ENCODE results near the gene WDR13. TPM values are rescaled to one million over a fixed set of nuclear protein-coding genes. Genes with fewer than 3 reads are reported as not detected.
"Not testable (repeated sequence)": the region's sequence is repeated elsewhere in the genome, so short reads cannot be mapped to it uniquely, and the experiment has no call there.

WDR13 gene
- 55.1 TPM for polyA plus RNA-seq (2012; ENCODE audit: low read depth, missing spikeins)

- TF ChIP-seq PAX5 (IDR thresholded peaks at IDR 0.05; ENCODE audit: insufficient read depth, low read length, severe bottlenecking) (no peak), POLR2A (IDR thresholded peaks at IDR 0.05; ENCODE audit: low read depth, low read length) (peak; percentile 51; the same call in 1 of the 2 replicates), POLR2AphosphoS5 (IDR thresholded peaks at IDR 0.05; ENCODE audit: low read depth, low read length) (peak; percentile 60; the same call in 1 of the 2 replicates)
- peak; percentile 78 for DNase-seq (ENCODE audit: insufficient read length, low spot score)
- peak; percentile 100 for FAIRE-seq
Measured at GRCh38 chrX:48597353-48598264, at the start of gene WDR13. TSS of gene WDR13 (plus strand) at chrX:48597492. CDS start at chrX:48597997, 505 bp downstream.

GRCh38 chrX:48548871-48549270 is 48.4 kb upstream of the WDR13 start:
- peak; percentile 59 for FAIRE-seq
- TF ChIP-seq POLR2AphosphoS5 (IDR thresholded peaks at IDR 0.05; ENCODE audit: low read depth, low read length) = no peak
- DNase-seq (ENCODE audit: insufficient read length, low spot score) = no peak

DNA sequence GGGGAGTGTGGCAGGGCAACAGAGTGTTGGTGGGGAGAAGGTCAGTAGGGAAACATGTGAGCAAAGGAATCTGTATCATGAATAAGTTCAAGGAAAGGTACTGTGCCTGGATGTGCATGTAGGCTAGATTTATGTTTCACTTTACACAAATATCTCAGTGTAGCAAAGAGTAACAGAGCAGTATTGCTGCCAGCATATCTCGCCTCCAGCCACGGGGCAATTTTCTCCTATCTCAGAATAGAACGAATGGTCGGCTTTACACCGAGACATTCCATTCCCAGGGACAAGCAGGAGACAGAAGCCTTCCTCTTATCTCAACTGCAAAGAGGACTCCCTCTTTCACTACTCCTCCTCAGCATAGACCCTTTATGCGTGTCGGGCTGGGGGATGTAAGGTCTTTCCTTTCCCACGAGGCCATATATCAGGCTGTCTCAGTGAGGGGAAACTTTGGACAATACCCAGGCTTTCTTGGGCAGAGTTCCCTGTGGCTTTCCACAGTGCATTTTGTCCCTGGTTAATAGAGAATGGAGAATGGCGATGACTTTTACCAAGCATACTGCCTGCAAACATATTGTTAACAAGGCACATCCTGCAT is 41.5 kb upstream of the WDR13 start:
- not testable (repeated sequence) for DNase-seq (ENCODE audit: insufficient read length, low spot score); FAIRE-seq

GRCh38 chrX:48558271-48558670 is 39.0 kb upstream of the WDR13 start:
- DNase-seq (ENCODE audit: insufficient read length, low spot score) = no peak
- TF ChIP-seq SPI1 (IDR thresholded peaks at IDR 0.05; ENCODE audit: low read depth, low read length) = no peak
- TF ChIP-seq POLR2AphosphoS5 (IDR thresholded peaks at IDR 0.05; ENCODE audit: low read depth, low read length) = no peak
- no peak for FAIRE-seq

- no peak for TF ChIP-seq POLR2A (IDR thresholded peaks at IDR 0.05; ENCODE audit: low read depth, low read length)
- TF ChIP-seq SPI1 (IDR thresholded peaks at IDR 0.05; ENCODE audit: low read depth, low read length) = no peak
- TF ChIP-seq PAX5 (IDR thresholded peaks at IDR 0.05; ENCODE audit: insufficient read depth, low read length, severe bottlenecking) = no peak
- no peak for TF ChIP-seq TAF1 (IDR thresholded peaks at IDR 0.05; ENCODE audit: low read depth, low read length)
- no peak for TF ChIP-seq POU2F2 (IDR thresholded peaks at IDR 0.05; ENCODE audit: low read depth, low read length)
- no peak for TF ChIP-seq POLR2AphosphoS5 (IDR thresholded peaks at IDR 0.05; ENCODE audit: low read depth, low read length)
- DNase-seq (ENCODE audit: insufficient read length, low spot score) (no peak), FAIRE-seq (no peak)
Measured at GRCh38 chrX:48559636-48560035, 37.7 kb upstream of the WDR13 start.

- no peak for FAIRE-seq
- TF ChIP-seq POLR2A (IDR thresholded peaks at IDR 0.05; ENCODE audit: low read depth, low read length) (no peak), TAF1 (IDR thresholded peaks at IDR 0.05; ENCODE audit: low read depth, low read length) (no peak), SPI1 (IDR thresholded peaks at IDR 0.05; ENCODE audit: low read depth, low read length) (no peak), POU2F2 (IDR thresholded peaks at IDR 0.05; ENCODE audit: low read depth, low read length) (no peak), PAX5 (IDR thresholded peaks at IDR 0.05; ENCODE audit: insufficient read depth, low read length, severe bottlenecking) (no peak), POLR2AphosphoS5 (IDR thresholded peaks at IDR 0.05; ENCODE audit: low read depth, low read length) (no peak)
- no peak for DNase-seq (ENCODE audit: insufficient read length, low spot score)
Measured at GRCh38 chrX:48560056-48560455, 37.2 kb upstream of the WDR13 start.

GRCh38 chrX:48560681-48561080 is 36.6 kb upstream of the WDR13 start:
- FAIRE-seq (no peak), DNase-seq (ENCODE audit: insufficient read length, low spot score) (no peak)
- no peak for TF ChIP-seq POU2F2 (IDR thresholded peaks at IDR 0.05; ENCODE audit: low read depth, low read length)
- no peak for TF ChIP-seq PAX5 (IDR thresholded peaks at IDR 0.05; ENCODE audit: insufficient read depth, low read length, severe bottlenecking)
- TF ChIP-seq POLR2AphosphoS5 (IDR thresholded peaks at IDR 0.05; ENCODE audit: low read depth, low read length) = no peak
- no peak for TF ChIP-seq POLR2A (IDR thresholded peaks at IDR 0.05; ENCODE audit: low read depth, low read length)
- TF ChIP-seq SPI1 (IDR thresholded peaks at IDR 0.05; ENCODE audit: low read depth, low read length) = no peak
- no peak for TF ChIP-seq TAF1 (IDR thresholded peaks at IDR 0.05; ENCODE audit: low read depth, low read length)

GRCh38 chrX:48569958-48570357 is 27.3 kb upstream of the WDR13 start:
- peak; percentile 78 for FAIRE-seq
- TF ChIP-seq SPI1 (IDR thresholded peaks at IDR 0.05; ENCODE audit: low read depth, low read length) = peak; percentile 37; the same call in 1 of the 2 replicates
- no peak for TF ChIP-seq POLR2AphosphoS5 (IDR thresholded peaks at IDR 0.05; ENCODE audit: low read depth, low read length)

DNA sequence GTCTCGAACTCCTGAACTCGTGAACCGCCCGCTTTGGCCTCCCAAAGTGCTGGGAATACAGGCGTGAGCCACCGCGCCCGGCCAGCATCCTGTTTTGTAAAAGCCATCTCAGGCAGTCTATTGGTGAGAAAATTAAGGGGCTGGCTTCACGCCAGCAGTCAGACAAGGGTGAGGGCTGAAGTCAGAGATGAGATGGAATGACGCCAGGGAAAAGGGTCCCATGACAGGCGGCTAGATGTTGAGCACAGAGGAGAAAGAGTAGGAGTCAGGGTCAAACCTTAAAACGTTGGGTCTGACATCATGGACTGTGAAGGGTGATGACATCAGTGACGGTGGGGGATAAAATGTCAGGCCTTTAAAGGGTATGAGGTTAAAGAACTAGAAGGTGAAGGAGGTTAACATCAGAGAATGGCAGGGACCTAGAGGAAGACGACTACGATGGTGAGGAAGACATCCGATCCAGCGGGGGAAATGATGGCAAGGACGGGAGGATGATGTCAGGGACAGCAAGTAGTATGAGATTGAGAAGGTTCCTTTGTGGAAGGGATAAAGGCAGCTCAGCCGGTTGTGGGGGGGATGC is 23.5 kb upstream of the WDR13 start:
- no peak for FAIRE-seq
- DNase-seq (ENCODE audit: insufficient read length, low spot score) = no peak

More at GRCh38 chrX:48569958-48570357, 27.3 kb upstream of the WDR13 start:
- DNase-seq (ENCODE audit: insufficient read length, low spot score) = no peak

More for the DNA sequence above, 23.5 kb upstream of the WDR13 start:
- TF ChIP-seq POLR2A (IDR thresholded peaks at IDR 0.05; ENCODE audit: low read depth, low read length) (peak; percentile 38; the same call in 1 of the 2 replicates), PAX5 (IDR thresholded peaks at IDR 0.05; ENCODE audit: insufficient read depth, low read length, severe bottlenecking) (no peak)
